H9 (cell line): ENCODE measurements around the gene PCSK6. TPM values are rescaled to one million over a fixed set of nuclear protein-coding genes. Genes with fewer than 3 reads are reported as not detected.

Experiments used
- DNase-seq: peaks from one replicate; pipeline ENCODE4 v3.0.0-alpha.2; 2017
- H2AFZ ChIP-seq: one replicate; pipeline ENCODE4 v1.6.1; 2013; ENCODE audit warnings: mild to moderate bottlenecking, low read length, control low read depth, moderate library complexity
- H2AK5ac ChIP-seq: 2 replicates; pipeline ENCODE4 v1.6.1; 2013; ENCODE audit warnings: low read length, control low read depth, mixed read lengths; ENCODE audit not compliant: insufficient read length
- H2BK120ac ChIP-seq: one replicate; pipeline ENCODE4 v1.6.1; 2013; ENCODE audit warnings: low read depth, mild to moderate bottlenecking, low read length, control low read depth, inconsistent platforms; ENCODE audit not compliant: poor library complexity, severe bottlenecking
- H2BK12ac ChIP-seq: 2 replicates; pipeline ENCODE4 v1.6.1; 2013; ENCODE audit warnings: low read length, control low read depth, mixed read lengths, low read depth; ENCODE audit not compliant: insufficient read length
- H2BK15ac ChIP-seq: 2 replicates; pipeline ENCODE4 v1.6.1; 2013; ENCODE audit warnings: low read depth, low read length, control low read depth
- H2BK20ac ChIP-seq: one replicate; pipeline ENCODE4 v1.6.1; 2013; ENCODE audit warnings: low read depth, mild to moderate bottlenecking, low read length, control low read depth, inconsistent platforms; ENCODE audit not compliant: poor library complexity, severe bottlenecking
- H2BK5ac ChIP-seq: 2 replicates; pipeline ENCODE4 v1.6.1; 2013; ENCODE audit warnings: low read length, control low read depth, mixed read lengths; ENCODE audit not compliant: insufficient read length
- H3K14ac ChIP-seq: 2 replicates; pipeline ENCODE4 v1.6.1; 2013; ENCODE audit warnings: low read length, control low read depth; ENCODE audit not compliant: insufficient read depth
- H3K18ac ChIP-seq: 2 replicates; pipeline ENCODE4 v1.6.1; 2013; ENCODE audit warnings: low read depth, mild to moderate bottlenecking, mixed read lengths, low read length, control low read depth; ENCODE audit not compliant: insufficient read length
- H3K23ac ChIP-seq: 2 replicates; pipeline ENCODE4 v1.6.1; 2013; ENCODE audit warnings: low read length, control low read depth, mixed read lengths, low read depth; ENCODE audit not compliant: insufficient read length
- H3K23me2 ChIP-seq: 2 replicates; pipeline ENCODE4 v1.6.1; 2013; ENCODE audit warnings: low read depth, mild to moderate bottlenecking, mixed read lengths, low read length, control low read depth; ENCODE audit not compliant: insufficient read length, poor library complexity, severe bottlenecking
- H3K27ac ChIP-seq: 2 replicates; pipeline ENCODE4 v1.5.1; 2013; ENCODE audit warnings: low read length, control low read depth, mixed read lengths, low read depth; ENCODE audit not compliant: insufficient read length
- H3K27me3 ChIP-seq: 2 replicates; pipeline ENCODE4 v1.6.1; 2013; ENCODE audit warnings: low read length, control low read depth, inconsistent platforms; ENCODE audit not compliant: insufficient read depth
- H3K4ac ChIP-seq: 2 replicates; pipeline ENCODE4 v1.6.1; 2013; ENCODE audit warnings: low read depth, mild to moderate bottlenecking, control low read depth, inconsistent platforms, low read length, moderate library complexity
- H3K4me1 ChIP-seq: 2 replicates; pipeline ENCODE4 v1.6.1; 2013; ENCODE audit warnings: low read length, control low read depth, inconsistent platforms; ENCODE audit not compliant: insufficient read depth
- H3K4me2 ChIP-seq: 2 replicates; pipeline ENCODE4 v1.6.1; 2013; ENCODE audit warnings: low read length, control low read depth, mixed read lengths; ENCODE audit not compliant: insufficient read length, insufficient read depth
- H3K56ac ChIP-seq: 2 replicates; pipeline ENCODE4 v1.6.1; 2013; ENCODE audit warnings: low read depth, mild to moderate bottlenecking, mixed read lengths, low read length, control low read depth; ENCODE audit not compliant: insufficient read length
- H3K79me1 ChIP-seq: 2 replicates; pipeline ENCODE4 v1.6.1; 2013; ENCODE audit warnings: low read depth, mild to moderate bottlenecking, moderate library complexity, low read length, control low read depth, inconsistent platforms; ENCODE audit not compliant: insufficient read depth, poor library complexity, severe bottlenecking
- H3K79me2 ChIP-seq: 2 replicates; pipeline ENCODE4 v1.6.1; 2013; ENCODE audit warnings: low read length, control low read depth, inconsistent platforms; ENCODE audit not compliant: insufficient read depth
- H3K9ac ChIP-seq: 2 replicates; pipeline ENCODE4 v1.6.1; 2013; ENCODE audit warnings: low read length, control low read depth, mixed read lengths; ENCODE audit not compliant: insufficient read length; ENCODE audit errors: extremely low read depth
- H3K9me3 ChIP-seq: one replicate; pipeline ENCODE4 v1.6.1; 2013; ENCODE audit warnings: low read depth, low read length, inconsistent platforms; ENCODE audit not compliant: control insufficient read depth
- H3T11ph ChIP-seq: one replicate; pipeline ENCODE4 v1.6.1; 2013; ENCODE audit warnings: mild to moderate bottlenecking, low read length, control low read depth, inconsistent platforms
- H4K20me1 ChIP-seq: one replicate; pipeline ENCODE4 v1.6.1; 2013; ENCODE audit not compliant: control insufficient read depth, insufficient read length, insufficient read depth
- H4K5ac ChIP-seq: 2 replicates; pipeline ENCODE4 v1.6.1; 2013; ENCODE audit warnings: low read depth, mild to moderate bottlenecking, mixed read lengths, low read length, control low read depth; ENCODE audit not compliant: insufficient read length
- H4K8ac ChIP-seq: replicated peaks from 2 replicates; pipeline ENCODE4 v1.6.1; 2013; ENCODE audit warnings: low read length, control low read depth, mixed read lengths, low read depth; ENCODE audit not compliant: insufficient read length
- H4K91ac ChIP-seq: 2 replicates; pipeline ENCODE4 v1.6.1; 2013; ENCODE audit warnings: low read depth, mild to moderate bottlenecking, moderate library complexity, mixed read lengths, low read length, control low read depth; ENCODE audit not compliant: insufficient read length
- H3K27ac Mint-ChIP-seq, 3 experiments: 2 replicates in 2 of 3; 3 replicates in 1 of 3; pipeline ENCODE4 v1.8.0; 2020 to 2021; ENCODE audit warnings: mixed read lengths in 3 of 3, mild to moderate bottlenecking in 1 of 3, moderate library complexity in 1 of 3
- H3K27me3 Mint-ChIP-seq: 2 replicates; pipeline ENCODE4 v1.8.0; 2021; ENCODE audit warnings: low read depth, mild to moderate bottlenecking, moderate library complexity, mixed read lengths
- H3K36me3 Mint-ChIP-seq, 3 experiments: 2 replicates in 2 of 3; 3 replicates in 1 of 3; pipeline ENCODE4 v1.8.0; 2020 to 2021; ENCODE audit warnings: low read depth in 3 of 3, mixed read lengths in 3 of 3; ENCODE audit not compliant: insufficient read depth in 1 of 3
- H3K4me1 Mint-ChIP-seq, 2 experiments: 2 replicates each; pipeline ENCODE4 v1.8.0; 2020; ENCODE audit warnings: mixed read lengths in 2 of 2
- H3K4me3 Mint-ChIP-seq, 2 experiments: 2 replicates in 1 of 2; 3 replicates in 1 of 2; pipeline ENCODE4 v1.8.0; 2020 to 2021; ENCODE audit warnings: mild to moderate bottlenecking in 2 of 2, mixed read lengths in 2 of 2, moderate library complexity in 1 of 2
- H3K9me3 Mint-ChIP-seq, 2 experiments: 2 replicates in 1 of 2; 3 replicates in 1 of 2; pipeline ENCODE4 v1.8.0; 2020; ENCODE audit warnings: mild to moderate bottlenecking in 2 of 2, mixed read lengths in 2 of 2, moderate library complexity in 1 of 2
- CTCF ChIP-seq: fragments of 200-600 bp; sonication (generic); conservative IDR thresholded peaks from 3 replicates; pipeline ENCODE4 v1.8.0; 2021; ENCODE audit warnings: antibody characterized with exemption, mild to moderate bottlenecking
- WGBS: extraction: QIAGEN DNeasy Blood & Tissue Kit; methylation state at CpG from one replicate; pipeline ENCODE4 v1.1.7; 2013; ENCODE audit warnings: missing lambda C conversion rate, low lambda C conversion rate, mixed read lengths; ENCODE audit not compliant: insufficient read length; ENCODE audit errors: extremely low coverage; 5-methylcytosine and 5-hydroxymethylcytosine counted together
- total RNA-seq: library from RNA; stranded (reverse); gene quantifications from 2 replicates; pipeline ENCODE4 v1.2.1, GENCODE V29; 2021

Gene PCSK6
- total RNA-seq, 1 experiment from 2014 or later: 4.0 TPM

GRCh38 chr15:101317336-101317872 lies 172.1 kb downstream of the PCSK6 start:
- H3K9ac ChIP-seq: no peak overlapping the region
- no peak overlapping the region for H3K4ac ChIP-seq
- WGBS: no CpG with 5 or more reads among the region's 6 CpGs
- no peak overlapping the region for H2AFZ ChIP-seq
- no peak overlapping the region for H2BK15ac ChIP-seq
- H3T11ph ChIP-seq: no peak overlapping the region
- H3K4me1 Mint-ChIP-seq: peaks cover 4 to 8% of the 10 kb centered on the region in 2 experiments
- H2AK5ac ChIP-seq: no peak overlapping the region
- H3K36me3 Mint-ChIP-seq: no peaks in the 10 kb centered on the region
- H3K27ac ChIP-seq: no peak overlapping the region
- H4K5ac ChIP-seq: no peak overlapping the region
- no peaks in the 10 kb centered on the region for H3K9me3 Mint-ChIP-seq
- H3K18ac ChIP-seq: no peak overlapping the region
- no peak overlapping the region for H4K91ac ChIP-seq
- no peaks in the 10 kb centered on the region for H3K23me2 ChIP-seq
- H3K27me3 Mint-ChIP-seq: peaks cover 30% of the 10 kb centered on the region
- no peaks in the 10 kb centered on the region for H3K79me2 ChIP-seq
- H3K9me3 ChIP-seq: no peaks in the 10 kb centered on the region
- no peak for DNase-seq
- H3K14ac ChIP-seq: no peak overlapping the region
- TF ChIP-seq CTCF: no peak
- H3K4me1 ChIP-seq: no peaks in the 10 kb centered on the region
- H4K20me1 ChIP-seq: no peaks in the 10 kb centered on the region
- H3K27me3 ChIP-seq: no peaks in the 10 kb centered on the region
- no peak overlapping the region for H2BK20ac ChIP-seq
- H3K4me2 ChIP-seq: no peak overlapping the region
- no peak overlapping the region for H3K27ac Mint-ChIP-seq
- H3K4me3 Mint-ChIP-seq: no peak overlapping the region
- H3K23ac ChIP-seq: no peak overlapping the region
- H3K56ac ChIP-seq: no peak overlapping the region
- no peak overlapping the region for H2BK12ac ChIP-seq
- no peak overlapping the region for H4K8ac ChIP-seq
- H3K79me1 ChIP-seq: no peaks in the 10 kb centered on the region
- H2BK5ac ChIP-seq: no peak overlapping the region
- no peak overlapping the region for H2BK120ac ChIP-seq
